ENCODE data around the gene WNT5B.

- no peak for TF ChIP-seq POLR2A (IDR thresholded peaks at IDR 0.05; ENCODE audit: low read length)
- TF ChIP-seq GATA1 (IDR thresholded peaks at IDR 0.05; ENCODE audit: low read depth, low read length): no peak
Observed at GRCh38 chr12:1642513-1642912, 13.5 kb downstream of the WNT5B start.

Measured in erythroblast (primary cell).